SK-N-SH treated with all-trans-retinoic acid at 6 μM for 48 hours (cell line): Measurements from ENCODE around the gene ISYNA1.

Experiments used
- BACH2 ChIP-seq: fragments of 250-450 bp; sonication (Bioruptor Pico); IDR thresholded peaks from 2 replicates; pipeline ENCODE4 v1.9.0; 2021; ENCODE audit warnings: mild to moderate bottlenecking, borderline replicate concordance
- CSDC2 ChIP-seq: fragments of 250-450 bp; sonication (Bioruptor Pico); IDR thresholded peaks from 2 replicates; pipeline ENCODE4 v1.5.0; 2020; ENCODE audit warnings: mild to moderate bottlenecking, moderate library complexity
- OSR1 ChIP-seq: fragments of 250-450 bp; sonication (Bioruptor Pico); IDR thresholded peaks from 2 replicates; pipeline ENCODE4 v1.8.0; 2022; ENCODE audit warnings: moderate library complexity, mild to moderate bottlenecking, inconsistent platforms
- PATZ1 ChIP-seq: fragments of 250-450 bp; sonication (Bioruptor Pico); IDR thresholded peaks from 2 replicates; pipeline ENCODE4 v1.8.0; 2020; ENCODE audit warnings: mild to moderate bottlenecking, moderate library complexity, borderline replicate concordance
- PPARA ChIP-seq: fragments of 250-450 bp; sonication (Bioruptor Pico); IDR thresholded peaks from 2 replicates; pipeline ENCODE4 v1.5.0; 2020; ENCODE audit warnings: mild to moderate bottlenecking, borderline replicate concordance
- TSHZ2 ChIP-seq: fragments of 250-450 bp; sonication (Bioruptor Pico); IDR thresholded peaks from 2 replicates; pipeline ENCODE4 v1.5.0; 2020; ENCODE audit warnings: mild to moderate bottlenecking, moderate library complexity
- ZC3H10 ChIP-seq: fragments of 250-450 bp; sonication (Bioruptor Pico); IDR thresholded peaks from 2 replicates; pipeline ENCODE4 v1.5.1; 2021; ENCODE audit warnings: mild to moderate bottlenecking, moderate library complexity
- ZFP3 ChIP-seq: fragments of 250-450 bp; sonication (Bioruptor Pico); IDR thresholded peaks from 2 replicates; pipeline ENCODE4 v1.5.0; 2020; ENCODE audit warnings: mild to moderate bottlenecking, moderate library complexity
- ZFP30 ChIP-seq: fragments of 450-650 bp; formaldehyde crosslinking; IDR thresholded peaks from 2 replicates; pipeline ENCODE4 v1.5.0; 2022; ENCODE audit warnings: mild to moderate bottlenecking, moderate library complexity
- TF ChIP-seq, protein P1 (sequence below): fragments of 250-450 bp; sonication (Bioruptor Pico); IDR thresholded peaks from 2 replicates; pipeline ENCODE4 v1.5.1; 2021; ENCODE audit warnings: mild to moderate bottlenecking, moderate library complexity
- TF ChIP-seq, protein P2 (sequence below): fragments of 250-450 bp; sonication (Bioruptor Pico); IDR thresholded peaks from 2 replicates; pipeline ENCODE4 v1.5.1; 2020; ENCODE audit warnings: low read depth, mild to moderate bottlenecking, moderate library complexity
- TF ChIP-seq, protein P3 (sequence below): fragments of 250-450 bp; sonication (Bioruptor Pico); IDR thresholded peaks from 2 replicates; pipeline ENCODE4 v1.8.0; 2021; ENCODE audit warnings: low read depth, mild to moderate bottlenecking, moderate library complexity, borderline replicate concordance

DNA sequence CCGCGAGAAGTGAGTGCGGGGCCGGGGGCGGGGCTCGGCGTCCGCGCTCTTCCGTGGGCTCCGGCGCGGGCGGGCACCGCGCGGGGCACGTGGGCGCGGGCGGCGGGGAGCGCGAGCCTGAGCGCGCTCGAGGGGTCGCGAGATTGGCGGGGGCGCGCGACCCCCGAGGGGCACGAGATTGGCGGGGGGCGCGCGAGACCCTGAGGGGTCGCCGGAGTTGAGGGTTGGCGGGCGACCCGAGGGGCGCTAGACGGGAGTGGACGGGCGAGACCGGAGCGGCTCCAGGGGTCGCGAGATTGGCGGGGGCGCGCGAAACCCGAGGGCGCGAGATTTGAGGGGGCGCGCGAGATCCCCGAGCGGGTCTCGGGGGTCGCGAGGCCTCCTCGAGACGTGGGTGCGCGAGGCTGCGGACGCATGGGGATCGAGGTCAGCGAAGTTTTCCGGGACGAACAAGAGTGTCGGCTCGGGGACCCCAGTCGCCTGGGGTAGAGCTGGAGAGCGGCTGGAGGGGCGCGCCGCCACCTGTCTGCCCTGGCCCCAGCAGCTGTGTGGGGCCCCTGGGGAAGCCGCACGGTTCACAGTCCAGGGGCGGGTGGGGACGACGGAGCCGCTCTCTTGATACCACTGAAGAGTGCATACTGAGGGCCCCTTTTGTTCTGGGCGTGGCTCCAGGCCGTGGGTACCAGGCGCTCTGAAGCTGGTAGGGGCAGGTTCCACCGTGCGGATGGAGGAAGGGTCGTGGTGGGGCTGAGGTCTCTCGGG lies 18.1 kb downstream of the ISYNA1 start:
- no peak for TF ChIP-seq BACH2 (CRISPR knock-in tag)
- no peak for TF ChIP-seq ZFP3 (CRISPR knock-in tag)
- no peak for TF ChIP-seq CSDC2
- TF ChIP-seq PATZ1, result no peak
- TF ChIP-seq, protein P1, sequence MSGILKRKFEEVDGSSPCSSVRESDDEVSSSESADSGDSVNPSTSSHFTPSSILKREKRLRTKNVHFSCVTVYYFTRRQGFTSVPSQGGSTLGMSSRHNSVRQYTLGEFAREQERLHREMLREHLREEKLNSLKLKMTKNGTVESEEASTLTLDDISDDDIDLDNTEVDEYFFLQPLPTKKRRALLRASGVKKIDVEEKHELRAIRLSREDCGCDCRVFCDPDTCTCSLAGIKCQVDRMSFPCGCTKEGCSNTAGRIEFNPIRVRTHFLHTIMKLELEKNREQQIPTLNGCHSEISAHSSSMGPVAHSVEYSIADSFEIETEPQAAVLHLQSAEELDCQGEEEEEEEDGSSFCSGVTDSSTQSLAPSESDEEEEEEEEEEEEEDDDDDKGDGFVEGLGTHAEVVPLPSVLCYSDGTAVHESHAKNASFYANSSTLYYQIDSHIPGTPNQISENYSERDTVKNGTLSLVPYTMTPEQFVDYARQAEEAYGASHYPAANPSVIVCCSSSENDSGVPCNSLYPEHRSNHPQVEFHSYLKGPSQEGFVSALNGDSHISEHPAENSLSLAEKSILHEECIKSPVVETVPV, result no peak
- TF ChIP-seq PPARA (CRISPR knock-in tag), result no peak
- TF ChIP-seq TSHZ2 (CRISPR knock-in tag), result no peak
- no peak for TF ChIP-seq ZFP30 (CRISPR knock-in tag)
- no peak for TF ChIP-seq ZC3H10 (CRISPR knock-in tag)
- TF ChIP-seq, protein P2, sequence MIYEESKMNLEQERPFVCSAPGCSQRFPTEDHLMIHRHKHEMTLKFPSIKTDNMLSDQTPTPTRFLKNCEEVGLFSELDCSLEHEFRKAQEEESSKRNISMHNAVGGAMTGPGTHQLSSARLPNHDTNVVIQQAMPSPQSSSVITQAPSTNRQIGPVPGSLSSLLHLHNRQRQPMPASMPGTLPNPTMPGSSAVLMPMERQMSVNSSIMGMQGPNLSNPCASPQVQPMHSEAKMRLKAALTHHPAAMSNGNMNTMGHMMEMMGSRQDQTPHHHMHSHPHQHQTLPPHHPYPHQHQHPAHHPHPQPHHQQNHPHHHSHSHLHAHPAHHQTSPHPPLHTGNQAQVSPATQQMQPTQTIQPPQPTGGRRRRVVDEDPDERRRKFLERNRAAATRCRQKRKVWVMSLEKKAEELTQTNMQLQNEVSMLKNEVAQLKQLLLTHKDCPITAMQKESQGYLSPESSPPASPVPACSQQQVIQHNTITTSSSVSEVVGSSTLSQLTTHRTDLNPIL (CRISPR knock-in tag), result no peak
- TF ChIP-seq, protein P3, sequence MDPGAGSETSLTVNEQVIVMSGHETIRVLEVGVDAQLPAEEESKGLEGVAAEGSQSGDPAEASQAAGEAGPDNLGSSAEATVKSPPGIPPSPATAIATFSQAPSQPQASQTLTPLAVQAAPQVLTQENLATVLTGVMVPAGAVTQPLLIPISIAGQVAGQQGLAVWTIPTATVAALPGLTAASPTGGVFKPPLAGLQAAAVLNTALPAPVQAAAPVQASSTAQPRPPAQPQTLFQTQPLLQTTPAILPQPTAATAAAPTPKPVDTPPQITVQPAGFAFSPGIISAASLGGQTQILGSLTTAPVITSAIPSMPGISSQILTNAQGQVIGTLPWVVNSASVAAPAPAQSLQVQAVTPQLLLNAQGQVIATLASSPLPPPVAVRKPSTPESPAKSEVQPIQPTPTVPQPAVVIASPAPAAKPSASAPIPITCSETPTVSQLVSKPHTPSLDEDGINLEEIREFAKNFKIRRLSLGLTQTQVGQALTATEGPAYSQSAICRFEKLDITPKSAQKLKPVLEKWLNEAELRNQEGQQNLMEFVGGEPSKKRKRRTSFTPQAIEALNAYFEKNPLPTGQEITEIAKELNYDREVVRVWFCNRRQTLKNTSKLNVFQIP (CRISPR knock-in tag), result no peak
- no peak for TF ChIP-seq OSR1 (CRISPR knock-in tag)
